Loucy (cell line): ENCODE data around the gene TMEM234.

Experiments
- H2AFZ ChIP-seq: fragments of 200-600 bp; sonication (generic); 2 replicates; pipeline ENCODE4 v1.6.0; 2016; ENCODE audit warnings: antibody characterized with exemption, mild to moderate bottlenecking, low read length, moderate library complexity
- H3F3A ChIP-seq: fragments of 200-600 bp; 2 replicates; pipeline ENCODE4 v1.6.0; 2016; ENCODE audit warnings: antibody characterized with exemption, low read depth, mild to moderate bottlenecking
- H3K27me3 ChIP-seq: fragments of 200-600 bp; sonication (generic); 2 replicates; pipeline ENCODE4 v1.6.1; 2014; ENCODE audit warnings: low read length, mild to moderate bottlenecking; ENCODE audit not compliant: insufficient read depth, poor library complexity, severe bottlenecking
- H3K36me3 ChIP-seq: fragments of 200-600 bp; sonication (generic); 2 replicates; pipeline ENCODE4 v1.6.1; 2016; ENCODE audit warnings: low read length; ENCODE audit not compliant: insufficient read depth
- H3K4me1 ChIP-seq: fragments of 200-600 bp; sonication (generic); 2 replicates; pipeline ENCODE4 v1.5.1; 2014; ENCODE audit warnings: low read length, mild to moderate bottlenecking; ENCODE audit not compliant: insufficient read depth, poor library complexity, severe bottlenecking
- H3K4me2 ChIP-seq: fragments of 200-600 bp; sonication (generic); 2 replicates; pipeline ENCODE4 v1.6.0; 2014; ENCODE audit warnings: antibody characterized with exemption, low read length, low read depth, mild to moderate bottlenecking; ENCODE audit not compliant: poor library complexity, severe bottlenecking
- H3K4me3 ChIP-seq: fragments of 200-600 bp; sonication (generic); 2 replicates; pipeline ENCODE4 v1.5.1; 2014; ENCODE audit warnings: low read length, mild to moderate bottlenecking, mixed read lengths; ENCODE audit not compliant: poor library complexity, severe bottlenecking
- H3K79me2 ChIP-seq: fragments of 200-600 bp; sonication (generic); 2 replicates; pipeline ENCODE4 v1.6.1; 2014; ENCODE audit warnings: low read length; ENCODE audit not compliant: insufficient read depth
- H3K9ac ChIP-seq: fragments of 200-600 bp; sonication (generic); 2 replicates; pipeline ENCODE4 v1.6.0; 2014; ENCODE audit warnings: mild to moderate bottlenecking, low read depth, low read length, moderate library complexity; ENCODE audit not compliant: poor library complexity, severe bottlenecking
- H3K9me2 ChIP-seq: fragments of 200-600 bp; sonication (generic); replicated peaks from 2 replicates; pipeline ENCODE4 v1.6.1; 2016; ENCODE audit warnings: low read depth, low read length, mixed read lengths
- H3K9me3 ChIP-seq: fragments of 200-600 bp; sonication (generic); 2 replicates; pipeline ENCODE4 v1.6.1; 2014; ENCODE audit warnings: mild to moderate bottlenecking, antibody characterized with exemption, low read length, low read depth; ENCODE audit not compliant: insufficient read depth
- H4K20me1 ChIP-seq: fragments of 200-600 bp; sonication (generic); 2 replicates; pipeline ENCODE4 v1.6.0; 2014; ENCODE audit warnings: antibody characterized with exemption, low read length, mild to moderate bottlenecking; ENCODE audit not compliant: insufficient read depth, poor library complexity, severe bottlenecking
- CTCF ChIP-seq: fragments of 200-600 bp; sonication (generic); conservative IDR thresholded peaks from 2 replicates; pipeline ENCODE4 v1.5.1; 2014; ENCODE audit warnings: mild to moderate bottlenecking, antibody characterized with exemption, low read length
- EZH2phosphoT487 ChIP-seq: fragments of 200-600 bp; IDR thresholded peaks from 2 replicates; pipeline ENCODE4 v1.6.1; 2018; ENCODE audit warnings: antibody characterized with exemption, mild to moderate bottlenecking, moderate library complexity, borderline replicate concordance

Gene TMEM234

GRCh38 chr1:32178380-32179192 is 43.6 kb downstream of the TMEM234 start:
- Histone ChIP-seq H3K27me3 (no peaks in the 10 kb centered on the region), H3K4me2 (peak overlapping the region; percentile 95), H3K4me3 (peak overlapping the region; percentile 92), H2AFZ (peak overlapping the region; percentile 81), H3K9ac (peak overlapping the region; percentile 98), H3K9me3 (no peaks in the 10 kb centered on the region), H3K79me2 (peaks cover 34% of the 10 kb centered on the region), H3K4me1 (peaks cover 33% of the 10 kb centered on the region), H3K36me3 (no peaks in the 10 kb centered on the region; the same call in 1 of the 2 replicates), H3K9me2 (no peaks in the 10 kb centered on the region), H4K20me1 (peaks cover 30% of the 10 kb centered on the region), H3F3A (no peaks in the 10 kb centered on the region)
- no peak for TF ChIP-seq CTCF
- TF ChIP-seq EZH2phosphoT487 = no peak

DNA sequence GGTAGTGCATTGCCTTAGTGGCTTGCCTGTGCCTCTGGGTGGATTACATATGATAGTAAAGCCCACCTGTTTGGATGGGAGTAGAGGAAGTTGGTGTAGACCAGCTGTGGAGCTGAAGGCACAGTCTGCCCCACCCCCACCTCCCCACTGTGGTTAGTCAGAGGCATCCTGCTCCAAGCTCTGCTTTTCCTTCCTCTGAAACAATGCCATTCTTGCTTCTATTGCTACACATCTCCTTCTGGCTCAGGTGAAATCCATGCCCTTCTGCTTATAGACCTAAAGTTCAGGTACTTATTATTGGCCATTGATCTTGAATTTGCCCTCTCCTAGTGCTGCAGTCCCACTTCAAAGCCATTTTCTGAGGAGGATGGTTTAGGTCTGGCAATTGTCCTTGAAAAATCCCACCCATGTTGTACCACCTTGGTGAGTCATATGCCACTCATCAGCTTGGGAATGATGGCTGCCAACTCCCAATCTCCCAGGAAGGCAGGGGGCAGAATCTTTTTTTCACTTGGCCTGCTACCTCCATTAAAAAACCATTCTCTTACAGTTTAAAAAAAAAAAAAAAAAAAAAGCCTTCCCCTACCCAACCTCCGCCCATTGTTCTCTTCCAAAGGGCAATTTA is 49.4 kb downstream of the TMEM234 start:
- Histone ChIP-seq H3F3A (no peaks in the 10 kb centered on the region), H3K4me2 (peak overlapping the region; percentile 32), H2AFZ (no peak overlapping the region), H3K27me3 (no peaks in the 10 kb centered on the region), H3K9me2 (no peaks in the 10 kb centered on the region), H3K36me3 (peaks cover 35% of the 10 kb centered on the region; the same call in 1 of the 2 replicates), H3K9me3 (no peaks in the 10 kb centered on the region), H3K4me1 (peaks cover 11% of the 10 kb centered on the region), H3K79me2 (no peaks in the 10 kb centered on the region), H3K9ac (no peak overlapping the region), H3K4me3 (no peak overlapping the region), H4K20me1 (no peaks in the 10 kb centered on the region)
- TF ChIP-seq CTCF = no peak
- no peak for TF ChIP-seq EZH2phosphoT487

- Histone ChIP-seq H3K4me1 (peaks cover 11% of the 10 kb centered on the region), H2AFZ (no peak overlapping the region), H3K9me3 (no peaks in the 10 kb centered on the region), H3K27me3 (no peaks in the 10 kb centered on the region), H3K79me2 (no peaks in the 10 kb centered on the region), H3K4me2 (no peak overlapping the region), H3K4me3 (no peak overlapping the region), H3K9me2 (no peaks in the 10 kb centered on the region), H3K9ac (no peak overlapping the region), H4K20me1 (no peaks in the 10 kb centered on the region), H3F3A (no peaks in the 10 kb centered on the region), H3K36me3 (peaks cover 48% of the 10 kb centered on the region; the same call in 1 of the 2 replicates)
- TF ChIP-seq EZH2phosphoT487 (no peak), CTCF (no peak)
Measured at GRCh38 chr1:32170991-32171390, 51.2 kb downstream of the TMEM234 start.
